HL-60 (cell line): Measurements from ENCODE around the gene DZANK1.

Experiments
- POLR2AphosphoS5 ChIP-seq: IDR thresholded peaks from 2 replicates; pipeline ENCODE4 v1.6.1; 2012; ENCODE audit warnings: low read depth
- TF ChIP-seq, protein P1 (sequence below): IDR thresholded peaks from one replicate; pipeline ENCODE4 v1.5.1; 2011; ENCODE audit warnings: low read length, control low read depth, inconsistent platforms; ENCODE audit not compliant: insufficient read depth

DNA sequence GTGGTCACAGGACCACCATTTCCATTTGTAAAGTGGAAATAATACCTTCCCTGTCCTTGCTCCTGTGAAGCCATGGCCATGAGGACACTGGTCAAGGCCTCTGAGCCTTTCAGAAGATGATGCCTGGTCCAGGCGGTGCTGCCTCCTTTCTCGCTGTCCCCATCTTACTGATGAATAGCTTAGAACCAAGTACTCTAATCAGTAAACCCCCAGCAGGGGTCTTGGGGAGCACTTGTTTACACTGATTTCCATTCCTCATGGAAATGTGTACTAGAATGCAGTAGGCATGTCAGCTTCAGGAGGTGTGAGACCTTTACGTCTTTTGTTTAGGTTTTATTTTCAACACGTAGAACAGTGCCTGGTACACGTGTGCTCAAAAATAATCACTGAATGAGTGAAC, 75.1 kb downstream of the DZANK1 start:
- TF ChIP-seq, protein P1, sequence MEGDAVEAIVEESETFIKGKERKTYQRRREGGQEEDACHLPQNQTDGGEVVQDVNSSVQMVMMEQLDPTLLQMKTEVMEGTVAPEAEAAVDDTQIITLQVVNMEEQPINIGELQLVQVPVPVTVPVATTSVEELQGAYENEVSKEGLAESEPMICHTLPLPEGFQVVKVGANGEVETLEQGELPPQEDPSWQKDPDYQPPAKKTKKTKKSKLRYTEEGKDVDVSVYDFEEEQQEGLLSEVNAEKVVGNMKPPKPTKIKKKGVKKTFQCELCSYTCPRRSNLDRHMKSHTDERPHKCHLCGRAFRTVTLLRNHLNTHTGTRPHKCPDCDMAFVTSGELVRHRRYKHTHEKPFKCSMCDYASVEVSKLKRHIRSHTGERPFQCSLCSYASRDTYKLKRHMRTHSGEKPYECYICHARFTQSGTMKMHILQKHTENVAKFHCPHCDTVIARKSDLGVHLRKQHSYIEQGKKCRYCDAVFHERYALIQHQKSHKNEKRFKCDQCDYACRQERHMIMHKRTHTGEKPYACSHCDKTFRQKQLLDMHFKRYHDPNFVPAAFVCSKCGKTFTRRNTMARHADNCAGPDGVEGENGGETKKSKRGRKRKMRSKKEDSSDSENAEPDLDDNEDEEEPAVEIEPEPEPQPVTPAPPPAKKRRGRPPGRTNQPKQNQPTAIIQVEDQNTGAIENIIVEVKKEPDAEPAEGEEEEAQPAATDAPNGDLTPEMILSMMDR, result no peak
- no peak for TF ChIP-seq POLR2AphosphoS5
